HG02759 (cell line): ENCODE measurements around the gene KCTD7.
"Not testable (repeated sequence)": the region's sequence is repeated elsewhere in the genome, so short reads cannot be mapped to it uniquely, and the experiment has no call there.

Source experiments
- ATAC-seq: cut with Tn5 transposase; IDR thresholded peaks from one replicate; pipeline ENCODE4 v1.9.1; 2021; ENCODE audit warnings: mild to moderate bottlenecking, moderate library complexity; ENCODE audit not compliant: unreplicated experiment

KCTD7 gene

DNA sequence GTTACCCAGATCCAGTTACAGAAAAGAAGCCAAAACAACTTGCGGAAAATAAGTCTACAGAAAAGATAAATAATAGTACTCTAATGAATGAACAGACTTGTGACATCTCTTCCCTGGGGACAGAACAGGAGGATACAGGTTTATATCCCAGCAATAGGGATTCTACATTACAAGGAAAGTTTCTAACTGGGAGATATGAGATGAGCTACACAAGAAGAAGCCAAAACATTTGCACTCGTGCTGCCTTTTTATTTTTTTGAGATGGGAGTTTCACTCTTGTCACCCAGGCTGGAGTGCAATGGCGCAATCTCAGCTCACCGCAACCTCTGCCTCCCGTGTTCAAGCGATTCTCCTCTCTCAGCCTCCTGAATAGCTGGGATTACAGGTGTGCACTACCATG lies 22.3 kb downstream of the KCTD7 start:
- not testable (repeated sequence) for ATAC-seq

GRCh38 chr7:66653719-66654274 lies 25.1 kb downstream of the KCTD7 start:
- not testable (repeated sequence) for ATAC-seq

- peak; percentile 94 for ATAC-seq
Observed at GRCh38 chr7:66654275-66655112, 25.8 kb downstream of the KCTD7 start.

- not testable (repeated sequence) for ATAC-seq
Observed at GRCh38 chr7:66655113-66655806, 26.6 kb downstream of the KCTD7 start.

GRCh38 chr7:66655826-66656485 lies 27.3 kb downstream of the KCTD7 start:
- ATAC-seq: not testable (repeated sequence)

DNA sequence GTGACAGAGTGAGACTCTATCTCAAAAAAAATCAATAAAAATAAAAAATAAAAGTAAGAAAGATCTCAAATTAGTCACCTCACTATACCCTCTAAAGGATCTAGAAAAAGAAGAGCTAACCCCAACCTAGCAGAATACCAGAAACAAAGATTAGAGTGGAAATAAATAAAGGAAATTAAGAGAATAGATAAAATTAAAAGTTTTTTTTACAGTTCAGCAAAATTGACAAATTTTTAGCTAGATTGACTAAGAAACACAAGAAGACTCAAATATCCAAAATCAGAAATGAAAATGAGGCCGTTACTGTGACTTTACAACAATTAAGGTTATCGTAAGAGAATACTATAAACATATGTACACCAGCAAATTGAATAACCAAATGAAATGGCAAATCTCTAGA lies 29.1 kb downstream of the KCTD7 start:
- no peak for ATAC-seq

- no peak for ATAC-seq
Observed at GRCh38 chr7:66662646-66663264, 34.1 kb downstream of the KCTD7 start.

- no peak for ATAC-seq
Observed at GRCh38 chr7:66664590-66665293, 36.1 kb downstream of the KCTD7 start.

DNA sequence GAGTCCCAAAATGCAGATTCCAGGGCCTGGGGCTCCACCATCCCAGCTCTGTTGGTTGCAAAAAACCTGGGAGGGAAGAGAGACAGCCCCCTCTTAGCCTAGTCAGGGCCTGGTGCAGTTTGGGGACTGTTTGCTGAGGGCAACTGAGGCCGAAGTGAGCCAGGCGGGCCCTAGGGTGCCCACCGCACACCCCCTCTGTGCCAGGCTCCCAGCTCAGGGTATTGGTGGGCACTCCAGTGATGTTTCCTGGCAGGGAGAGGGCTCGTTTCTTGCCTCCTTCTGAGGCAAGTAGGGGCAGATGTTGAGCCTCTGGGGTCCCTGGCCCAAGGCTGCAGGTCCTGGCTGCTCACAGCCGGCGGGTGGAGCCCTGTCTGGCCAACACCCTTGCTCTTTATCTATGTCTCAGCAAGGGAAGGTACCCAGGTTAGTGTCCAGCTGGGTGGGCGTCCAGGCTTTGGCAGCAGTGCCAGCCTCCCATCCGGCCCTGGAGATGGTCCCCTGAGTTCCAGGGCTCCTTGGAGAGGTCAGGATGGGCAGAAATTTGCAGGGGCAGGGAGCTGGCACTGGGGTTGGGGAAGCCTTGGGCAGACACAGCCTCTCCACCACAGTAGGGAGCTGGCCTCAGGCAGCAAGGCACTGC lies 37.8 kb downstream of the KCTD7 start:
- ATAC-seq: no peak

GRCh38 chr7:66667023-66667728 lies 38.5 kb downstream of the KCTD7 start:
- no peak for ATAC-seq

GRCh38 chr7:66668112-66668511 lies 39.4 kb downstream of the KCTD7 start:
- no peak for ATAC-seq

- ATAC-seq: no peak
Observed at GRCh38 chr7:66668677-66669076, 40.0 kb downstream of the KCTD7 start.

DNA sequence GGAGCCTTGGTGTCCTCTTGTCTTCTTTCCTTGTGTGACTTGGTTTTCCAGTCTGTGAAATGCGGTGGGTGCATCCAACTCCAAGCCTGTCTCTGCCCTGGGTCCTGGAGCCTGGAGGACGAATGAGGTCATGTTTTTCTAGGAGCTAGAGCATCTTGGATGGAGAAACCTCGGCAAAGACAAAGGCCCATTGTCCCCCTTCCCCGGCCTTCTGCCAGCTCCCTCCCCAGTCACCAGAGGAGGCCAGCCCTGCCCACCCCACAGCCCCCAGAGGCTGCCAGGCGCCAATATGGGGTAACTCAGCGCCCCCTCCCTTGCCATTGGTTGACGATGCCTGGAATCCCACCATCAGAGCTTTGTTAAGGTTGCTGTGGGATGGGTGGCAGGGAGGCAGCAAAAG lies 40.4 kb downstream of the KCTD7 start:
- ATAC-seq: no peak

GRCh38 chr7:66669496-66669895 lies 40.8 kb downstream of the KCTD7 start:
- ATAC-seq: no peak

GRCh38 chr7:66671034-66671433 lies 42.4 kb downstream of the KCTD7 start:
- ATAC-seq: no peak

- ATAC-seq: not testable (repeated sequence)
Observed at GRCh38 chr7:66671486-66671885, 42.8 kb downstream of the KCTD7 start.

- ATAC-seq: not testable (repeated sequence)
Observed at GRCh38 chr7:66672432-66673123, 43.9 kb downstream of the KCTD7 start.

GRCh38 chr7:66673124-66673640 lies 44.5 kb downstream of the KCTD7 start:
- not testable (repeated sequence) for ATAC-seq
